Upper lobe of left lung (tissue), 6 donors: ENCODE results near the gene SNTB2. TPM values are rescaled to one million over a fixed set of nuclear protein-coding genes. Genes with fewer than 3 reads are reported as not detected.
"Not testable (repeated sequence)": the region's sequence is repeated elsewhere in the genome, so short reads cannot be mapped to it uniquely, and the experiment has no call there.

Experiments used
- ATAC-seq, 2 donors: fragments of 200-7000 bp; cut with Tn5 transposase; one replicate each; pipeline ENCODE4 v1.9.1; 2022; ENCODE audit warnings: mild to moderate bottlenecking in 2 of 2, moderate library complexity in 2 of 2; ENCODE audit not compliant: low FRiP score in 2 of 2
- DNase-seq, 2 donors: peaks; one replicate each; pipeline ENCODE4 v3.0.0-alpha.2; 2019 to 2020
- H3K27ac ChIP-seq, 4 donors: fragments of 200-600 bp; sonication (generic); one replicate each; pipeline ENCODE4 v1.5.1; 2016 to 2019
- H3K27me3 ChIP-seq, 4 donors: fragments of 200-600 bp; sonication (generic); one replicate each; pipeline ENCODE4 v1.5.1; 2017 to 2019
- H3K36me3 ChIP-seq, 4 donors: fragments of 200-600 bp; sonication (generic); one replicate each; pipeline ENCODE4 v1.5.1; 2016 to 2019
- H3K4me1 ChIP-seq, 4 donors: fragments of 200-600 bp; sonication (generic); one replicate each; pipeline ENCODE4 v1.5.1; 2018 to 2019
- H3K4me3 ChIP-seq, 4 donors: fragments of 200-600 bp; sonication (generic); one replicate each; pipeline ENCODE4 v1.5.1; 2017 to 2019; ENCODE audit warnings: mild to moderate bottlenecking in 2 of 4, moderate library complexity in 1 of 4
- H3K9me3 ChIP-seq, 4 donors: fragments of 200-600 bp; sonication (generic); one replicate each; pipeline ENCODE4 v1.5.1; 2018 to 2019
- EP300 ChIP-seq, 4 donors: sonication (generic); formaldehyde crosslinking; IDR thresholded peaks; one replicate each; pipeline ENCODE4 v1.5.1; 2017; ENCODE audit warnings: antibody characterized with exemption in 4 of 4, control low read depth in 2 of 4
- POLR2A ChIP-seq, 4 donors: fragments of 450-650 bp; IDR thresholded peaks; one replicate each; pipeline ENCODE4 v1.5.1; 2016 to 2017; ENCODE audit warnings: antibody characterized with exemption in 4 of 4, mild to moderate bottlenecking in 2 of 4
- POLR2AphosphoS5 ChIP-seq, 2 donors: sonication (generic); formaldehyde crosslinking; IDR thresholded peaks; one replicate each; pipeline ENCODE4 v1.5.1; 2017; ENCODE audit warnings: antibody characterized with exemption in 2 of 2
- WGBS, 2 donors: methylation state at CpG; one replicate each; pipeline ENCODE4 v1.1.5; 2017 to 2018; 5-methylcytosine and 5-hydroxymethylcytosine counted together
- total RNA-seq, 6 donors: library from RNA; depleted of rRNA in 4 of 6; stranded (reverse); fragments of >200 nt in 4 of 6; gene quantifications; one replicate each; pipeline versions ENCODE4 v1.1.0 to v1.2.1, GENCODE V29; 2016 to 2021
- TF ChIP-seq, protein P1 (sequence below), 6 experiments: fragments of 450-650 bp in 4 of 6; fragments of 200-600 bp in 2 of 6; sonication (generic) in 2 of 6; IDR thresholded peaks; one replicate each; pipeline ENCODE4 v1.5.1; 2016 to 2019; ENCODE audit warnings: antibody characterized with exemption in 6 of 6
- donor health status: DM: no; HTN: no; CAD: no; lungs with moderate emphysema.
- donor health status: DM: no; HTN: yes; CAD: no; lungs with severe emphysema.

The SNTB2 gene
- 10 to 100 TPM; 24.1 to 41.2 (median 30.5) TPM for total RNA-seq

DNA sequence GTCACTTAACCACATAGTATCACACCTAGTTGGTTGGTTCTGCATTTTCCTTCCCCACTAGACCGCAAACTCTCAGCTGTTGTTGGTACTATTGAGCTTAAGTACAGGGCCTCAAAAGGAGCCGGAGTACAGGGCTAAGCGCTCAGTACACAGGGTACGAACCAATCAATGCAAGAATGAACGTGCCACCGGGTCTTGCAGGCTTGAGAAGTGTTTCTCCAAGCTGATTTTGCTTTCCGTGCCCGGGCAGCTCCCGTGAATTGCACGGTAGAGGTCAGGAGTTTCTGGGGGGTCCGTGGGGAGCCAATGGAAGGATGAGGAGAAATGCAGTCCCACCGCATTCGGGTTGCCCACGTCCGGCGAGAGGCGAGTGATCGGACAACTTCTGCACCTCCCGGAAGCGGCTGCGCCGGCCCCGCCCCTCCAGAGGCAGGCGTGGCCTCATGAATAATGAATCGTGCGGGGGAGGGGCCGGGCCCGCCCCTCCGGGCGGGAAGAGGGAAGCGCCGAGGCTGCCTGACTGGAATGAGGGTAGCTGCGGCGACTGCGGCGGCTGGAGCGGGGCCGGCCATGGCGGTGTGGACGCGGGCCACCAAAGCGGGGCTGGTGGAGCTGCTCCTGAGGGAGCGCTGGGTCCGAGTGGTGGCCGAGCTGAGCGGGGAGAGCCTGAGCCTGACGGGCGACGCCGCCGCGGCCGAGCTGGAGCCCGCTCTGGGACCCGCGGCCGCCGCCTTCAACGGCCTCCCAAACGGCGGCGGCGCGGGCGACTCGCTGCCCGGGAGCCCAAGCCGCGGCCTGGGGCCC lies at the start of gene SNTB2:
SNTB2 (plus strand) TSS at position 523 of the 804 bp plus-strand sequence; CDS start at position 526, 3 bp downstream.
- peak; percentile 98 for ATAC-seq
- 0 to 2% methylated on average over 14 to 20 of the region's 69 CpGs for WGBS, 2 donors
- DNase-seq = peak; percentile 95 to 99
- no peaks in the 10 kb centered on the region for H3K27me3 ChIP-seq
- no peaks in the 10 kb centered on the region for H3K9me3 ChIP-seq
- no peaks in the 10 kb centered on the region for H3K36me3 ChIP-seq
- TF ChIP-seq, protein P1, sequence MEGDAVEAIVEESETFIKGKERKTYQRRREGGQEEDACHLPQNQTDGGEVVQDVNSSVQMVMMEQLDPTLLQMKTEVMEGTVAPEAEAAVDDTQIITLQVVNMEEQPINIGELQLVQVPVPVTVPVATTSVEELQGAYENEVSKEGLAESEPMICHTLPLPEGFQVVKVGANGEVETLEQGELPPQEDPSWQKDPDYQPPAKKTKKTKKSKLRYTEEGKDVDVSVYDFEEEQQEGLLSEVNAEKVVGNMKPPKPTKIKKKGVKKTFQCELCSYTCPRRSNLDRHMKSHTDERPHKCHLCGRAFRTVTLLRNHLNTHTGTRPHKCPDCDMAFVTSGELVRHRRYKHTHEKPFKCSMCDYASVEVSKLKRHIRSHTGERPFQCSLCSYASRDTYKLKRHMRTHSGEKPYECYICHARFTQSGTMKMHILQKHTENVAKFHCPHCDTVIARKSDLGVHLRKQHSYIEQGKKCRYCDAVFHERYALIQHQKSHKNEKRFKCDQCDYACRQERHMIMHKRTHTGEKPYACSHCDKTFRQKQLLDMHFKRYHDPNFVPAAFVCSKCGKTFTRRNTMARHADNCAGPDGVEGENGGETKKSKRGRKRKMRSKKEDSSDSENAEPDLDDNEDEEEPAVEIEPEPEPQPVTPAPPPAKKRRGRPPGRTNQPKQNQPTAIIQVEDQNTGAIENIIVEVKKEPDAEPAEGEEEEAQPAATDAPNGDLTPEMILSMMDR (IDR thresholded peaks at IDR 0.05) = peak in 2 of 6 experiments; percentile 16 to 24
- peak; percentile 39 to 97 (median 87) for TF ChIP-seq POLR2A (IDR thresholded peaks at IDR 0.05)
- peak in 1 of 4 donors; percentile 35 for TF ChIP-seq EP300 (IDR thresholded peaks at IDR 0.05)
- TF ChIP-seq POLR2AphosphoS5 (IDR thresholded peaks at IDR 0.05) = peak; percentile 91 to 94
- H3K4me3 ChIP-seq = peak within 1 kb of the TSS; percentile 72 to 89 (median 80)
- H3K4me1 ChIP-seq = peaks cover 29 to 53% (median 34%) of the 10 kb centered on the region in 4 donors
- peak within 1 kb of the TSS; percentile 91 to 97 (median 95) for H3K27ac ChIP-seq

DNA sequence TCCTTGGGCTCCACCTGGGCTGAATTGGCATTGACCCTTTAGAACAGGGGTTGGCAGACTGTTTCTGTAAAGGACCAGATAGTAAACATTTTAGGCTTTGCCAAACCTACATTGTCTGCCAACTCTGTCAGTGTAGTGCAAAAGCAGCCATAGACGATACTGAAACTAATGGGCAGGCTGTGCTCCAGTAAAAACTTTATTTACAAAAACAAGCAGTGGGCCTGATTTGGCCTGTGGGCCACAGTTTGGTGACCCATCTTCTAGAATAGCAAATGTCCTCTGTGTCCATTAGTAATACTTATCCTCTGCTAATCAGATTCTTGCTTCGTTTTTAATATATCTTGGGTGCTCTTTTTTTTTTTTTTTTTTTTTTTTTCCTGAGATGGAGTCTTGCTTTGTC lies 48.4 kb upstream of the SNTB2 start:
- no peaks in the 10 kb centered on the region for H3K27me3 ChIP-seq
- H3K4me3 ChIP-seq = no peak overlapping the region
- ATAC-seq = no peak
- WGBS, 2 donors = 91 to 100% methylated on average over 2 of the region's 2 CpGs
- no peaks in the 10 kb centered on the region for H3K9me3 ChIP-seq
- no peak for DNase-seq
- peaks cover 0 to 68% (median 23%) of the 10 kb centered on the region in 4 donors for H3K36me3 ChIP-seq
- no peak for TF ChIP-seq POLR2AphosphoS5 (IDR thresholded peaks at IDR 0.05)
- H3K27ac ChIP-seq = no peak overlapping the region
- H3K4me1 ChIP-seq = peaks cover 2 to 8% (median 5%) of the 10 kb centered on the region in 4 donors

DNA sequence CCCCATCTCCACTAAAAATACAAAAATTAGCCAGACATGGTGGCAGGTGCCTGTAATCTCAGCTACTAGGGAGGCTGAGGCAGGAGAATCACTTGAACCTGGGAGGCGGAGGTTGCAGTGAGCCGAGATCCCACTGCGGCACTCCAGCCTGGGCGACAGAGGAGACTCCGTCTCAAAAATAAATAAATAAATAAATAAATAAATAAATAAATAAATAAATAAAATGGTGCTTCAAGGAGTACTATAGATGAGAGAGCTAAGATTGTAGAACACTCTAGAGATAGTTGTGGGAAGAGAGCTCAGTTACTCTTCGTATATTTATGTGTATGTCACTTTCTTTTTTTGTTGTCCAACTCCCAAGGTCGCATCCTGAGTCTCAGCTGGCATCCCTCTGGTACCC lies 47.5 kb upstream of the SNTB2 start:
- not testable (repeated sequence) for ATAC-seq, DNase-seq, H3K27me3 ChIP-seq, H3K9me3 ChIP-seq, H3K27ac ChIP-seq, H3K4me1 ChIP-seq, H3K4me3 ChIP-seq
- 89 to 96% methylated on average over 7 of the region's 7 CpGs for WGBS, 2 donors
- H3K36me3 ChIP-seq = peaks cover 0 to 76% (median 31%) of the 10 kb centered on the region in 4 donors

DNA sequence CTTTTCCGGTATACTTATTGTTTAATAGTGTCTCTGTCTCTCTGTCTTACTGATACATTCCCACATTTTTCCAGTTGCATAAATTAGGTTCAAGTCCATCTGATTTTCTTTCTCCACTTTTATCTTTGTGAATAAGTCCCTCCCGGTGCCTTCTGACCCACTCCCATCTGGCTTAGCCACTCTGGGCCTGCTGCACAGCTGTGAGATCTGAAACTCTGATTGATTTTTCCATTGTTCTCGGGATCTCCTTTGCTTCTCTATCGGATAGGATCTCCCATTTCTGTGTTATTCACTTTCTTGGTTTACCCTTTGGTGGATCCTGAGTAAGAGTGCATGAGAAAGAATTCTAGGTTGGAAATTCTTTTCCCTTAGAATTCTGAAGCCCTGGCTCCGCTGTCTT lies 46.0 kb upstream of the SNTB2 start:
- Histone ChIP-seq H3K9me3 (no peaks in the 10 kb centered on the region), H3K36me3 (peaks cover 0 to 92% (median 40%) of the 10 kb centered on the region in 4 donors), H3K27me3 (no peaks in the 10 kb centered on the region), H3K4me3 (no peak overlapping the region), H3K4me1 (no peaks in the 10 kb centered on the region), H3K27ac (no peak overlapping the region)
- 87 to 88% methylated on average over 5 of the region's 5 CpGs for WGBS, 2 donors
- TF ChIP-seq EP300 (IDR thresholded peaks at IDR 0.05) (no peak), POLR2AphosphoS5 (IDR thresholded peaks at IDR 0.05) (no peak), POLR2A (IDR thresholded peaks at IDR 0.05) (no peak)
- TF ChIP-seq, protein P1 (IDR thresholded peaks at IDR 0.05) = no peak
- DNase-seq (no peak), ATAC-seq (no peak)

DNA sequence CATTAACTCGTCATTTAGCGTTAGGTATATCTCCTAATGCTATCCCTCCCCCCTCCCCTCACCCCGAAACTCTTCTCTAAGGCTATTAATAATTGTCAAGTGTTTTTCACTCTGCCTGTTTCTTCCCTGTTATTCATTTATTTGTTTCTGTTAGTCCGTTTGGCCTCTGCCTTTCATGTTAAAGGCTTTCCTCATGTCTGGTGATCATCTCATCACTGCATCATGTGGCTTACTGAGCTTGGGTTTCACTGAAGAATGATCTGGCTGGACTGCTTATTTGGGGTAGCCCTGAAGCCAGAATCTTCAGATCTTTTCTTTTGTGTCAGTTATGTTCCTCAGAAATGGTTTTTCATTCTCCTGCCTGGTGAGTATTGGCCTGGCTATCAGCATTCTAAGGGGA lies 45.0 kb upstream of the SNTB2 start:
- Histone ChIP-seq H3K27ac (no peak overlapping the region), H3K36me3 (peaks cover 0 to 92% (median 40%) of the 10 kb centered on the region in 4 donors), H3K9me3 (no peaks in the 10 kb centered on the region), H3K4me3 (no peak overlapping the region), H3K4me1 (no peaks in the 10 kb centered on the region), H3K27me3 (no peaks in the 10 kb centered on the region)
- TF ChIP-seq, protein P1 (IDR thresholded peaks at IDR 0.05) = no peak
- no peak for TF ChIP-seq POLR2AphosphoS5 (IDR thresholded peaks at IDR 0.05)
- no peak for TF ChIP-seq EP300 (IDR thresholded peaks at IDR 0.05)
- TF ChIP-seq POLR2A (IDR thresholded peaks at IDR 0.05) = no peak
- DNase-seq (no peak), ATAC-seq (no peak)
- 95 to 98% methylated on average over 4 of the region's 4 CpGs for WGBS, 2 donors
